Glomerular endothelial cell (primary cell): ENCODE data around the gene CARD10. TPM values are rescaled to one million over a fixed set of nuclear protein-coding genes. Genes with fewer than 3 reads are reported as not detected.

Experiments used
- DNase-seq: peaks from one replicate; pipeline ENCODE4 v3.0.0-alpha.2; 2011; ENCODE audit warnings: low read depth, low spot score; ENCODE audit errors: extremely low read depth
- total RNA-seq: library from RNA; depleted of rRNA; stranded (reverse); fragments of >200 nt; gene quantifications from 2 replicates; pipeline ENCODE4 v1.2.3, GENCODE V29; 2015

CARD10 gene
- total RNA-seq, 1 donor from 2014 or later: 37.7 TPM

GRCh38 chr22:37491106-37491505, 28.1 kb downstream of the CARD10 start:
- DNase-seq: no peak

- DNase-seq: no peak
These were observed 29.2 kb downstream of the CARD10 start for GRCh38 chr22:37489983-37490382.

GRCh38 chr22:37488337-37489135, 30.7 kb downstream of the CARD10 start:
- DNase-seq: no peak

GRCh38 chr22:37487571-37487970, 31.6 kb downstream of the CARD10 start:
- DNase-seq: no peak

- DNase-seq: no peak
These were observed 32.1 kb downstream of the CARD10 start for GRCh38 chr22:37487129-37487528.

GRCh38 chr22:37486224-37486845, 32.9 kb downstream of the CARD10 start, which contains the start of gene MFNG:
TSS of gene MFNG (minus strand) at chr22:37486384. CDS start at chr22:37486177, 207 bp downstream.
- no peak for DNase-seq

- no peak for DNase-seq
These were observed 33.6 kb downstream of the CARD10 start for GRCh38 chr22:37485395-37486223.

GRCh38 chr22:37484480-37485394, 34.5 kb downstream of the CARD10 start:
- DNase-seq: no peak

- no peak for DNase-seq
These were observed 36.2 kb downstream of the CARD10 start for GRCh38 chr22:37483050-37483449.

GRCh38 chr22:37482244-37482643, 37.0 kb downstream of the CARD10 start:
- no peak for DNase-seq

GRCh38 chr22:37481347-37481907, 37.8 kb downstream of the CARD10 start:
- no peak for DNase-seq

- no peak for DNase-seq
These were observed 38.5 kb downstream of the CARD10 start for GRCh38 chr22:37480387-37481346.

- DNase-seq: no peak
These were observed 40.0 kb downstream of the CARD10 start for GRCh38 chr22:37479196-37479595.

GRCh38 chr22:37476389-37477329, 42.6 kb downstream of the CARD10 start:
- no peak for DNase-seq

GRCh38 chr22:37474447-37475090, 44.6 kb downstream of the CARD10 start:
- no peak for DNase-seq

- DNase-seq: no peak
These were observed 45.7 kb downstream of the CARD10 start for GRCh38 chr22:37473437-37473946.

- no peak for DNase-seq
These were observed 46.7 kb downstream of the CARD10 start for GRCh38 chr22:37472418-37473006.
